H7 (cell line): ENCODE measurements around the gene SLC46A1. TPM values are rescaled to one million over a fixed set of nuclear protein-coding genes. Genes with fewer than 3 reads are reported as not detected.
A peak's percentile ranks its signal among the peaks of the same experiment; 100 is the strongest.

Experiments used
- DNase-seq: peaks from one replicate; pipeline ENCODE4 v3.0.0; 2012
- H3K27me3 ChIP-seq: 2 replicates; pipeline ENCODE4 v1.6.0; 2011; ENCODE audit warnings: mild to moderate bottlenecking, low read length; ENCODE audit not compliant: control insufficient read depth, insufficient read depth
- H3K36me3 ChIP-seq: replicated peaks from 2 replicates; pipeline ENCODE4 v1.5.1; 2011; ENCODE audit warnings: low read length; ENCODE audit not compliant: control insufficient read depth, insufficient read depth
- H3K4me3 ChIP-seq: 2 replicates; pipeline ENCODE4 v1.5.1; 2011; ENCODE audit warnings: low read depth, mild to moderate bottlenecking, control low read depth, low read length, moderate library complexity; ENCODE audit not compliant: insufficient read depth
- total RNA-seq: library from RNA; depleted of rRNA; stranded (reverse); fragments of >200 nt; shearing (Covaris generic); gene quantifications from 2 replicates; pipeline ENCODE4 v1.2.3, GENCODE V29; 2014

Gene SLC46A1
- total RNA-seq, 1 experiment from 2014 or later = 6.7 TPM

DNA sequence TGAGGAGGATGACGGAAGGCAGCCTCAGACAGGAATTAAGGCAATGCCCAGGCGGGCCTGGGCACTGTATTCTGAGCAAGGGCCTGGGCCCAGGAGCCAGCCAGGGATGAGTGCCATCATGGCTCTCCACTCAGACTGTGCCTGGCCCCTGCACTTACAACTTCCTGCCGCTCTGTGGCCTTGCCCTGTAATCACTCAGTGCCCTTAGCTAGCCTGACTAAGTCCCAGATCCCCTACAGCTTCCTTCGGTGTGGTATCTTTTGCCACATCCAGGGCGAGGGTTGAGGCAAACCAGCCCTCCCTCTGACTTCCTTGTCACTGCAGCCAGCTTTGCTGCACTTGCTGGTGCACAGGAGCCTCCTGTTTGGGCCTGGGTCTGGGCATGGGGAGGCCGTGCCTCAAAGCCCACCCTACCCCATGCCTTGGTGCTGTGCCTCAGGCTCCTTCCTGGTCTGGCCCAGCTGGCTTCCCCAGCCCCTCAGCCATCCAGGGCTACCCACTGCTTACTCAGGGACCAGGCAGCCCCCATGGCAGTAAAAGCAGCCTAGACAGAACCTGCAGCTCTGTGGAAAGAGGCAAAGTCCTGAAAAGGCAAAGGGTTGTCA lies 9.3 kb downstream of the SLC46A1 start:
- no peaks in the 10 kb centered on the region for H3K27me3 ChIP-seq
- no peak overlapping the region for H3K4me3 ChIP-seq
- peaks cover 4% of the 10 kb centered on the region; the same call in 1 of the 2 replicates for H3K36me3 ChIP-seq
- peak; percentile 48 for DNase-seq

GRCh38 chr17:28395968-28396367 lies 10.0 kb downstream of the SLC46A1 start:
- no peak overlapping the region for H3K4me3 ChIP-seq
- peaks cover 4% of the 10 kb centered on the region; the same call in 1 of the 2 replicates for H3K36me3 ChIP-seq
- no peaks in the 10 kb centered on the region for H3K27me3 ChIP-seq
- DNase-seq = no peak

- DNase-seq = no peak
- no peaks in the 10 kb centered on the region for H3K27me3 ChIP-seq
- H3K4me3 ChIP-seq = no peak overlapping the region
- H3K36me3 ChIP-seq = peaks cover 4% of the 10 kb centered on the region; the same call in 1 of the 2 replicates
These were observed 10.6 kb downstream of the SLC46A1 start for GRCh38 chr17:28395426-28395825.

DNA sequence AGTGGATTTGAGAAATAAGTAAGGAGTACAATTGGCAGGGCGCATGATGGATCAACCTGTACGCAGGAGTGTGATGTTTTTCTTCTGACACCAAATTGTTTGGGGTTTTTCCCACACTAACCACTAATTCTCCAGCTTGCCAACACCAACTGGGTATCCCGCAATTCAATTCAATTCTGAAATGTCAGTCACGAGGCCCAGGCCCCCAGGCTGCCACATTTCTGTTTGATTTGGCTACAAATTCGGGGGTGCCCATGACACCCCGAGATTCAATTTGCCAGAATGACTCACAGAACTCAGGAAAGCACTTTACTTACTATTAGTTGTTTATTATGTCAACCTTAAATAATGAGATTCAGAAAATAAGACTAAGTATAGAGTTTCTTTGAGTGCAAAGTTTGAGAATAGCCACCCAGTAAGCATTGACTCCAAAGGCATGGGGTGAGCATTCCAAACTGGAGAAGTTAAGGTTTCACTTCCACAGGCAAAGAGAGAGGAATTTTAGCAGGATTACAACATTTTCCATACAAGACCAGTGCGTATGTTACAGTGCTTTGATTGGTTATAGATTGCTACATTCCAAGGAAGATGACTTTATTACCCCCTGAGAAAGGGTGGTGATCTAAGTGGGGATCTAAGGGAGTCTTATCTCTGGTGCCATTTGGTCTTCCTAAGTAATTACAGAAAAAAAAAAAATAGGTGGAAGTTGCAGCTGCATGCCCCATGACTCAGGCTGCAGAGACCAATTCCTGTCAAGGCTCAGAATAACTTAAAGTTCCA lies 11.5 kb downstream of the SLC46A1 start:
- no peak for DNase-seq
- peaks cover 4% of the 10 kb centered on the region; the same call in 1 of the 2 replicates for H3K36me3 ChIP-seq
- no peaks in the 10 kb centered on the region for H3K27me3 ChIP-seq
- no peak overlapping the region for H3K4me3 ChIP-seq

- DNase-seq = peak; percentile 46
- Histone ChIP-seq H3K4me3 (no peak overlapping the region), H3K27me3 (no peaks in the 10 kb centered on the region; the same call in 1 of the 2 replicates), H3K36me3 (no peaks in the 10 kb centered on the region)
These were observed 13.5 kb downstream of the SLC46A1 start for GRCh38 chr17:28392491-28392890.

- H3K27me3 ChIP-seq = no peaks in the 10 kb centered on the region; the same call in 1 of the 2 replicates
- no peak for DNase-seq
- no peak overlapping the region for H3K4me3 ChIP-seq
- no peaks in the 10 kb centered on the region for H3K36me3 ChIP-seq
These were observed 14.6 kb downstream of the SLC46A1 start for GRCh38 chr17:28391401-28391800.

GRCh38 chr17:28390984-28391383 lies 15.0 kb downstream of the SLC46A1 start:
- Histone ChIP-seq H3K36me3 (no peaks in the 10 kb centered on the region), H3K27me3 (peaks cover 2% of the 10 kb centered on the region), H3K4me3 (no peak overlapping the region)
- no peak for DNase-seq

DNA sequence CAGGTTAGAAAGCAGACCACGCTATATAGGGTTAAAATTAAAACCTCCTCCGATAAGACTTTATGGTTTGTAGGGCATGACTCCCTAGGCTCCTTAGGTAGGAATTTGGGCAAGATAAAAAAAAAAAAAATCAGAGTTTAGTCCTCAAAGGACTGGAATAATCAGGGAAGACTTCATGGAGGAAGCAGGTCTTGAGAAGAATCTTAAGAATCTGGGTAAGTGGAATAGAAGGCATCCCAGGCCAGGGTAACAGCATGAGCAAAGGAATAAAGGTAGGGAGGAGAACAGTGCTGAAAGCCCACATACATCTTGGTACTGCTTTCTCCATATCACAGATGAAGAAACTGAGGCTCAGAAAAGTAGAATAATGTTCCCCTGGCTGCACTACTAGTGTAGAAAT lies 15.4 kb downstream of the SLC46A1 start:
- peaks cover 6% of the 10 kb centered on the region for H3K27me3 ChIP-seq
- DNase-seq = no peak
- no peak overlapping the region for H3K4me3 ChIP-seq
- no peaks in the 10 kb centered on the region for H3K36me3 ChIP-seq

DNA sequence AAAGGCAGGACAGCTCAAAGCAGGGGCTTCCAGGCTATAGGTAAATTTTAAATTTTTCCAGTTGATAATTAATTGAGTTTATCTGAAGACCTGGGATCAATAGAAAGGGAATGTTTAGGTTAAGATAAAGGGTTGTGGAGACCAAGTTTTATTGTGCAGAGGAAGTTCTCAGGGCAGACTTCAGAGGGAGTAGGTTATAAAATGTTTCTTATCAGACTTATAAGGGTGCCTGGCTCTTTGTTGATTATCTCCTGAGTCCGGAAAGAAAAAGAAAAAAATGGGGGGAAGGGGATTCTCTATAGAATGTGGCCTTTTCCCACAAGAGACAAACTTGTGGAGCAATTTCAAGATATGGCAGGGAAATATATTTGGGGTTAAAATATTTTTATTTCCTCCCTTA lies 15.9 kb downstream of the SLC46A1 start:
- Histone ChIP-seq H3K4me3 (no peak overlapping the region), H3K27me3 (peaks cover 11% of the 10 kb centered on the region), H3K36me3 (no peaks in the 10 kb centered on the region)
- no peak for DNase-seq

DNA sequence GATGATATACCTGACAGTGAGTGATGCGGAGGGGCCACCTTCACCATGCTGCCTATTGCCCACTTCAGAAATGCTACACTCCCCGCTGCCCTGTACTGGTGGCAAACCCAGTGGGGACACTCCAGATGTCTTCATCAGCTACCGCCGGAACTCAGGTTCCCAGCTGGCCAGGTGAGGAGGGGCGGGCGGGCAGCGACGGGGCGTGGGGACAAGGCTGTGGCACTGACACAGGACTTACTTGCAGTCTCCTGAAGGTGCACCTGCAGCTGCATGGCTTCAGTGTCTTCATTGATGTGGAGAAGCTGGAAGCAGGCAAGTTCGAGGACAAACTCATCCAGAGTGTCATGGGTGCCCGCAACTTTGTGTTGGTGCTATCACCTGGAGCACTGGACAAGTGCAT lies 17.9 kb downstream of the SLC46A1 start:
- DNase-seq = no peak
- no peaks in the 10 kb centered on the region for H3K36me3 ChIP-seq
- H3K4me3 ChIP-seq = no peak overlapping the region
- H3K27me3 ChIP-seq = peaks cover 31% of the 10 kb centered on the region

- Histone ChIP-seq H3K27me3 (peaks cover 47% of the 10 kb centered on the region), H3K36me3 (no peaks in the 10 kb centered on the region), H3K4me3 (no peak overlapping the region)
- DNase-seq = no peak
These were observed 19.6 kb downstream of the SLC46A1 start for GRCh38 chr17:28386391-28386790.

DNA sequence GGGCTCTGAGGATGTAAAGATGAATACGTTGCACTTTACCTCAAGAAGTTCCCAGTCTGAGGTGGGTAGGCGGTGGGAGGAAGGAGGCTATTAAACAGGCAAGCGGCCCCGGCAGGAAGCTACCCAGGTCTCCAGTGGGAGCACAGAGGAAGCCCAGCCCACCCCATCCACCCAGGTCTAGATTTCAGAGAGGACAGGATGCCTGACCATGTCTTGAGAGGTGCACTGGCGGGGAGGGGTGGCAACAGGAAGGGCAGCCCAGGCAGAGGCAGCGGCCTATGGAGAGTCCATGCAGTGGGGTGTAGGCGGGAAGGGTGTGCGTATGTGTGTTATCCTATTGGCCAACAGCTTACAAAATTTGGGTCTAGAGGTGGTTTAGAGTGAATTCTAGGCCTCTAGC lies 20.6 kb downstream of the SLC46A1 start:
- peaks cover 57% of the 10 kb centered on the region for H3K27me3 ChIP-seq
- peak overlapping the region; percentile 63; the same call in 1 of the 2 replicates for H3K4me3 ChIP-seq
- no peak for DNase-seq
- H3K36me3 ChIP-seq = no peaks in the 10 kb centered on the region

GRCh38 chr17:28385037-28385400 lies 21.0 kb downstream of the SLC46A1 start:
- no peaks in the 10 kb centered on the region for H3K36me3 ChIP-seq
- peak overlapping the region; percentile 63 for H3K4me3 ChIP-seq
- no peak for DNase-seq
- peaks cover 61% of the 10 kb centered on the region for H3K27me3 ChIP-seq

GRCh38 chr17:28384281-28385036 lies 21.6 kb downstream of the SLC46A1 start:
- H3K36me3 ChIP-seq = no peaks in the 10 kb centered on the region
- H3K27me3 ChIP-seq = peaks cover 63% of the 10 kb centered on the region
- H3K4me3 ChIP-seq = peak overlapping the region; percentile 63
- no peak for DNase-seq
